ENCODE data around the gene PIK3R5.

DNA sequence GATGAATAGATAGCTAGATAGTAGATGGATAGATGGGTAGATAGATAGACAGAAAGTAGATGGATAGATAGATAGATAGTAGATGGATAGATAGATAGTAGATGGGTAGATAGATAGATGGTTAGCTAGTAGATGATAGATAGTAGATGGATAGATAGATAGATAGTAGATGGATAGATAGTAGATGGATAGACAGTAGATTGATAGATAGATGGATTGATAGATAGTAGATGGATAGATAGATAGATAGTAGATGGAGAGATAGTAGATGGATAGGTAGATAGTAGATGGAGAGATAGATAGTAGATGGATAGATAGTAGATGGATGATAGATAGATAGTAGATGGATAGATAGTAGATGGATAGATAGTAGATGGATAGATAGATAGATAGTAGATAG, 40.4 kb downstream of the PIK3R5 start:
- TF ChIP-seq, protein P1, sequence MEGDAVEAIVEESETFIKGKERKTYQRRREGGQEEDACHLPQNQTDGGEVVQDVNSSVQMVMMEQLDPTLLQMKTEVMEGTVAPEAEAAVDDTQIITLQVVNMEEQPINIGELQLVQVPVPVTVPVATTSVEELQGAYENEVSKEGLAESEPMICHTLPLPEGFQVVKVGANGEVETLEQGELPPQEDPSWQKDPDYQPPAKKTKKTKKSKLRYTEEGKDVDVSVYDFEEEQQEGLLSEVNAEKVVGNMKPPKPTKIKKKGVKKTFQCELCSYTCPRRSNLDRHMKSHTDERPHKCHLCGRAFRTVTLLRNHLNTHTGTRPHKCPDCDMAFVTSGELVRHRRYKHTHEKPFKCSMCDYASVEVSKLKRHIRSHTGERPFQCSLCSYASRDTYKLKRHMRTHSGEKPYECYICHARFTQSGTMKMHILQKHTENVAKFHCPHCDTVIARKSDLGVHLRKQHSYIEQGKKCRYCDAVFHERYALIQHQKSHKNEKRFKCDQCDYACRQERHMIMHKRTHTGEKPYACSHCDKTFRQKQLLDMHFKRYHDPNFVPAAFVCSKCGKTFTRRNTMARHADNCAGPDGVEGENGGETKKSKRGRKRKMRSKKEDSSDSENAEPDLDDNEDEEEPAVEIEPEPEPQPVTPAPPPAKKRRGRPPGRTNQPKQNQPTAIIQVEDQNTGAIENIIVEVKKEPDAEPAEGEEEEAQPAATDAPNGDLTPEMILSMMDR (IDR thresholded peaks at IDR 0.05; ENCODE audit: extremely low read depth in 1 of 2, insufficient read depth in 1 of 2, low read depth in 1 of 2, low read length in 2 of 2) = no peak
- no peak for TF ChIP-seq POLR2A (IDR thresholded peaks at IDR 0.05; ENCODE audit: low read depth, low read length)

All from endothelial cell of umbilical vein (primary cell).